Ramos (cell line): ENCODE results near the gene GAB1.

Experiments
- in situ Hi-C: fragments of 300-500 bp; cut with MboI; formaldehyde crosslinking; loops from one replicate; pipeline ENCODE4 v1.14.3; 2022; ENCODE audit warnings: low sequenced_read_pairs; ENCODE audit not compliant: unreplicated experiment

GAB1 gene

GRCh38 chr4:143383005-143383574 is 46.4 kb downstream of the GAB1 start:
- in situ Hi-C loops: no loop called here

- in situ Hi-C loops: no loop called here
These were observed 47.8 kb downstream of the GAB1 start for GRCh38 chr4:143384381-143384994.

GRCh38 chr4:143386812-143387211 is 50.1 kb downstream of the GAB1 start:
- in situ Hi-C loops: no loop called here

- in situ Hi-C loops: no loop called here
These were observed 53.0 kb downstream of the GAB1 start for GRCh38 chr4:143389579-143390195.

- in situ Hi-C loops: no loop called here
These were observed 54.1 kb downstream of the GAB1 start for GRCh38 chr4:143390764-143391163.

- in situ Hi-C loops: no loop called here
These were observed 54.6 kb downstream of the GAB1 start for GRCh38 chr4:143391261-143391660.

- in situ Hi-C loops: no loop called here
These were observed 55.2 kb downstream of the GAB1 start for GRCh38 chr4:143391895-143392294.

- in situ Hi-C loops: no loop called here
These were observed 56.5 kb downstream of the GAB1 start for GRCh38 chr4:143393195-143393594.

GRCh38 chr4:143394739-143395453 is 58.2 kb downstream of the GAB1 start:
- in situ Hi-C loops: no loop called here

- in situ Hi-C loops: no loop called here
These were observed 60.0 kb downstream of the GAB1 start for GRCh38 chr4:143396695-143397094.

- in situ Hi-C loops: no loop called here
These were observed 60.7 kb downstream of the GAB1 start for GRCh38 chr4:143397335-143397734.

- in situ Hi-C loops: no loop called here
These were observed 61.2 kb downstream of the GAB1 start for GRCh38 chr4:143397887-143398286.

- in situ Hi-C loops: no loop called here
These were observed 62.7 kb downstream of the GAB1 start for GRCh38 chr4:143399113-143399949.

GRCh38 chr4:143400082-143400481 is 63.4 kb downstream of the GAB1 start:
- in situ Hi-C loops: no loop called here

GRCh38 chr4:143402776-143403552 is 66.3 kb downstream of the GAB1 start:
- in situ Hi-C loops: no loop called here

GRCh38 chr4:143403553-143403820 is 66.8 kb downstream of the GAB1 start:
- in situ Hi-C loops: no loop called here

GRCh38 chr4:143404555-143404954 is 67.9 kb downstream of the GAB1 start:
- in situ Hi-C loops: no loop called here

GRCh38 chr4:143405075-143405730 is 68.5 kb downstream of the GAB1 start:
- in situ Hi-C loops: no loop called here

- in situ Hi-C loops: no loop called here
These were observed 69.8 kb downstream of the GAB1 start for GRCh38 chr4:143406523-143406922.
